HuH-7.5 (cell line): ENCODE measurements around the gene FLRT2.

Experiments
- DNase-seq: peaks from one replicate; pipeline ENCODE4 v3.0.0; 2011; ENCODE audit warnings: low spot score

FLRT2 gene

GRCh38 chr14:85662096-85662495, 132.2 kb downstream of the FLRT2 start:
- DNase-seq, result no peak

DNA sequence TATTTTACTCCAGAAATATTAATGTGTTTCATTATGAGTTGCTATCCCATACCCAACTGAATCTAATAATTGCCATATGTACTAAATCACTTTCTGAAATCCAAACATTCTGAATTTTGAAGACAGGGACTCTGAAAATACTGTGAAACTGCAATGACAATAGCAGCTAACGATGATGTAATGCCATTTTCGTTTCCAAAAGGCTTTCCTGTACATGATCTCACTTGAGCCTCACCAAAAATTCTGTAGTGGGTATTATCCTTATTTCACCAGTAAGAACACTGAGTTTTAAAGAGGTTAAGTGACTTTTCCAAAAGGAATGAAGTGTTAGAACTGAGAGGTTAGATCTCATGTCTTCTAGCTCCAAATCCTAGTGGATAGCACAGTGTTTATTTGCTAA, 133.3 kb downstream of the FLRT2 start:
- DNase-seq, result no peak

DNA sequence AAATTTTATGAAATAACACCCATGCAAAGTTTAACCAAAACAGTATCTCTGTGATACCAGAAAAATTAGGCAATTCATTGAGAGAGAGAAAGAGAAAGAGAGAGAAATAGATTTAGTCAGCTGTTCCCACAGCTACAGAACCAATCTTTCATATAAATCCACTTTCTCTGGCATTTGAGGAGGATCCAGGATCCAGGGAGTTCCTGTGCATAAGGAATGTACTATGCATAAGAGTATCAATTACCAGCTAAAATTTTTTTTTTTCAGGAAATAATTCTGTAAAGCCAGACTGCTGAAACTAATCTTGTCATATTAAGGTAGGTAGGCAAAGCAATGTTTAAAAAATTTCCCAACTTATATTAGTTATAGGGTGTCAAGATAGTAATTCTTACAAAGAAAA, 133.7 kb downstream of the FLRT2 start:
- no peak for DNase-seq

DNA sequence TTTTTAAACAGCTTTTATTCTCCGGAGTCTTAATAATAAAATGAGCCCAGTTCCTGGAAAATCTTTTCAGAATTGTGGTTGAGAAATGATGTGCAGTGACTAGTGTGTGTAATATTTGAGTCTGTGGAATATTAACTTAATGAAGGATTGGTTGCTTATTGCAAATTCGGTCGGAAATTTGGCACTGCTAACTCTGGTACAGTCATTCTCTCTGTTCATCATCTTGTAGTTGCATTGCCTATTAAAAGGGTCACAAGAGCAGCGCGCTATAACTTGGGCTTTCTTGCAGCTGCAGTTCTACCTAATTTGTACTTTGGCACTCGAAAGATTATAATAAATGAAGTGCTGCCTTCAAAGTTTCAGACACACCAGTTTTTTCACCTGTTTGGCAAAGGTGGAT, 146.0 kb downstream of the FLRT2 start:
- DNase-seq, result no peak

DNA sequence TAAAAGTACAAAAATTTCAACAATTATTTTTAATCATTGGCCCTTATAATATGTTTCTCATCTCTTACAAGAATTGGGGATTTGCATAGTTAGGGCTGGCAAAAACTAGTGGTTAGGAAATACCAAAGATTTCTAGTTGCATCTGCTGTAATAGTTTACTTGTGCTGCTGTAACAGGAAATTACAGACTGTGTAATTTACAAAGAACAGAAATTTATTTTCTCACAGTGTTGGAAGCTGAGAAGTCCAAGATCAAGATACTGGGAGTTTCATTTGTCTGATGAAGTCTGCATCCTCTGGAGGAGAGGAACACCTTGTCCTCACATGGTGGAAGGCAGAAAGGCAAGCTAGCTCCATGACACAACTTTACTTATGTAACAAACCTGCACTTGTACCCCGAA, 157.0 kb downstream of the FLRT2 start:
- DNase-seq, result no peak

GRCh38 chr14:85687456-85687855, 157.5 kb downstream of the FLRT2 start:
- no peak for DNase-seq

DNA sequence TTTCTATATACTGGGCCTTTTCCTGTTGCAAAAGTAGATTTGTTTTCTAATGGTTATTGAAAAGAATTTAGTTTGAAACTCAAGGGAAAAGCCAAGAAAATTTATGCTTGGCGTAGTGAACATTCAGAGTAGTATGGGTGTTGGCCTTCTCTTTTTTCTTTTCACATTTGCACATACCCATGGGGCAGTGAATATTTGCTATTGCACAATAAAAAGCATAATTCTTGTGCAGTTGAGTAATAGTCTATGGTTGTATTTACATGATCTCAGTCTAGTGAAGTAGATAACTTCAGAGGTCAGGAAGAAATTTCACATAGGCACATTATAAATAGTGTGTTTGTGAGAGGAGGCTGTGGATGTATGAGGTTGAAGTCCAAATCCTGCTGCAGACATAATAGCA, 158.1 kb downstream of the FLRT2 start:
- DNase-seq, result peak; percentile 9

GRCh38 chr14:85695300-85695699, 165.4 kb downstream of the FLRT2 start:
- no peak for DNase-seq

- no peak for DNase-seq
These were observed 171.2 kb downstream of the FLRT2 start for GRCh38 chr14:85701116-85701515.

- no peak for DNase-seq
These were observed 171.8 kb downstream of the FLRT2 start for GRCh38 chr14:85701763-85702162.

GRCh38 chr14:85702191-85702590, 172.2 kb downstream of the FLRT2 start:
- no peak for DNase-seq

DNA sequence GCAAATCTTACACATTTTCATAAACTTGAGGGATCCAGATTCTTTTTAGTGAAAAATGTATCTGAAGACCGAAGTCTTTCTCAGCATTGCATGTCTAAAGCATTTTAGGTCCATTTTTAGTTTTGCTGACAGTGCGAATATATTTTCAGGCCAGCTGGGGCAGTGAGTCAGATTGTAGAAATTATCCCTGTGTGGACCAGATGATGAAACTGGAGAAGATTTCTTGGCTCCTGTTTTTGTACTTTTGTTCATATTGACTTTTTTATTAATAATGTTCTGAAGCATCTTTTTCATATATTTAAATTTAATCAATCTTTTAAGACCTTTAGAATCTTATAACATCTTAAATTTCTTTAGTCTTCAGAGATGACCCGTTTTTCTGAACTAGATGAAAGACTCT, 173.1 kb downstream of the FLRT2 start:
- DNase-seq, result no peak
